ENCODE data around the gene UBE2D2. TPM values are rescaled to one million over a fixed set of nuclear protein-coding genes. Genes with fewer than 3 reads are reported as not detected.

The UBE2D2 gene
- total and polyA plus RNA-seq, 10 of the 15 experiments (the other 5 are each of a cell fraction or from before 2014, with no cell fraction given): 58.6 to 245 (median 128) TPM

GRCh38 chr5:139670369-139671095 is 109.4 kb downstream of the UBE2D2 start (continued):
- TF ChIP-seq, protein P1, sequence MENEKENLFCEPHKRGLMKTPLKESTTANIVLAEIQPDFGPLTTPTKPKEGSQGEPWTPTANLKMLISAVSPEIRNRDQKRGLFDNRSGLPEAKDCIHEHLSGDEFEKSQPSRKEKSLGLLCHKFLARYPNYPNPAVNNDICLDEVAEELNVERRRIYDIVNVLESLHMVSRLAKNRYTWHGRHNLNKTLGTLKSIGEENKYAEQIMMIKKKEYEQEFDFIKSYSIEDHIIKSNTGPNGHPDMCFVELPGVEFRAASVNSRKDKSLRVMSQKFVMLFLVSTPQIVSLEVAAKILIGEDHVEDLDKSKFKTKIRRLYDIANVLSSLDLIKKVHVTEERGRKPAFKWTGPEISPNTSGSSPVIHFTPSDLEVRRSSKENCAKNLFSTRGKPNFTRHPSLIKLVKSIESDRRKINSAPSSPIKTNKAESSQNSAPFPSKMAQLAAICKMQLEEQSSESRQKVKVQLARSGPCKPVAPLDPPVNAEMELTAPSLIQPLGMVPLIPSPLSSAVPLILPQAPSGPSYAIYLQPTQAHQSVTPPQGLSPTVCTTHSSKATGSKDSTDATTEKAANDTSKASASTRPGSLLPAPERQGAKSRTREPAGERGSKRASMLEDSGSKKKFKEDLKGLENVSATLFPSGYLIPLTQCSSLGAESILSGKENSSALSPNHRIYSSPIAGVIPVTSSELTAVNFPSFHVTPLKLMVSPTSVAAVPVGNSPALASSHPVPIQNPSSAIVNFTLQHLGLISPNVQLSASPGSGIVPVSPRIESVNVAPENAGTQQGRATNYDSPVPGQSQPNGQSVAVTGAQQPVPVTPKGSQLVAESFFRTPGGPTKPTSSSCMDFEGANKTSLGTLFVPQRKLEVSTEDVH (IDR thresholded peaks at IDR 0.05; ENCODE audit: low read depth, partially characterized antibody): no peak
- TF ChIP-seq ZBED1 (IDR thresholded peaks at IDR 0.05; ENCODE audit: borderline replicate concordance) (0 out of 2 replicates have a peak, but pooled peaks have one; percentile 28), BMI1 (IDR thresholded peaks at IDR 0.05; ENCODE audit: borderline replicate concordance) (no peak), JUND (IDR thresholded peaks at IDR 0.05; ENCODE audit: low read depth, low read length) (no peak), BCL11A (IDR thresholded peaks at IDR 0.05; ENCODE audit: low read depth, low read length) (no peak), E2F4 (IDR thresholded peaks at IDR 0.05; ENCODE audit: low read depth, low read length) (no peak), SIN3A (IDR thresholded peaks at IDR 0.05; ENCODE audit: low read depth, low read length) (no peak), USF2 (IDR thresholded peaks at IDR 0.05; ENCODE audit: borderline replicate concordance, low read depth, low read length) (no peak), STAT1 (conservative IDR thresholded peaks at IDR 0.05) (no peak), NRF1 (conservative IDR thresholded peaks at IDR 0.05; ENCODE audit: low read depth, low read length) (no peak), USF1 (IDR thresholded peaks at IDR 0.05; ENCODE audit: borderline replicate concordance, extremely low read length, insufficient read depth, low read depth, low read length) (no peak), NBN (IDR thresholded peaks at IDR 0.05) (peak; percentile 87), SMAD1 (IDR thresholded peaks at IDR 0.05; ENCODE audit: low read depth, partially characterized antibody) (no peak), RFX5 (IDR thresholded peaks at IDR 0.05; ENCODE audit: low read depth, low read length) (no peak), RAD51 (IDR thresholded peaks at IDR 0.05) (no peak), SPI1 (IDR thresholded peaks at IDR 0.05; ENCODE audit: borderline replicate concordance, insufficient read depth, low read depth, low read length) (no peak; the same call in 1 of the 2 replicates), SUPT20H (IDR thresholded peaks at IDR 0.05; ENCODE audit: borderline replicate concordance, control insufficient read depth, low read depth, low read length) (no peak), HDAC2 (IDR thresholded peaks at IDR 0.05) (no peak), RUNX3 (IDR thresholded peaks at IDR 0.05; ENCODE audit: low read length) (no peak), CREM (IDR thresholded peaks at IDR 0.05; ENCODE audit: low read depth) (peak; percentile 9; the same call in 1 of the 2 replicates), RB1 (IDR thresholded peaks at IDR 0.05; ENCODE audit: borderline replicate concordance) (no peak), CEBPB (IDR thresholded peaks at IDR 0.05; ENCODE audit: borderline replicate concordance in 1 of 2, low read depth in 2 of 2, low read length in 2 of 2) (no peak), DPF2 (IDR thresholded peaks at IDR 0.05) (no peak; the same call in 1 of the 2 replicates), ATF7 (IDR thresholded peaks at IDR 0.05; ENCODE audit: low read depth) (0 out of 2 replicates have a peak, but pooled peaks have one; percentile 32)
